Dendritic cell treated with granulocyte-macrophage colony-stimulating factor and Interleukin-4, amounts not matched to agents 40 ng/mL and 50 ng/mL, for 4 days (primary cell): ENCODE results near the gene CD8B.

ENCODE experiments used
- H3K27ac Mint-ChIP-seq: one replicate; pipeline ENCODE4 v1.8.0; 2022; ENCODE audit warnings: mild to moderate bottlenecking, mixed read lengths
- H3K27me3 Mint-ChIP-seq: one replicate; pipeline ENCODE4 v1.8.0; 2022; ENCODE audit warnings: mild to moderate bottlenecking, mixed read lengths
- H3K36me3 Mint-ChIP-seq: one replicate; pipeline ENCODE4 v1.8.0; 2022; ENCODE audit warnings: low read depth, mixed read lengths
- H3K4me1 Mint-ChIP-seq: one replicate; pipeline ENCODE4 v1.8.0; 2022; ENCODE audit warnings: low read depth, mixed read lengths
- H3K4me3 Mint-ChIP-seq: one replicate; pipeline ENCODE4 v1.8.0; 2022; ENCODE audit warnings: mild to moderate bottlenecking, moderate library complexity, mixed read lengths
- H3K9me3 Mint-ChIP-seq: one replicate; pipeline ENCODE4 v1.8.0; 2022; ENCODE audit warnings: mixed read lengths
- intact Hi-C: fragments of 100-400 bp; cut with micrococcal nuclease; formaldehyde crosslinking; loops from one replicate; pipeline ENCODE4 v1.15.0; 2022

The CD8B gene

DNA sequence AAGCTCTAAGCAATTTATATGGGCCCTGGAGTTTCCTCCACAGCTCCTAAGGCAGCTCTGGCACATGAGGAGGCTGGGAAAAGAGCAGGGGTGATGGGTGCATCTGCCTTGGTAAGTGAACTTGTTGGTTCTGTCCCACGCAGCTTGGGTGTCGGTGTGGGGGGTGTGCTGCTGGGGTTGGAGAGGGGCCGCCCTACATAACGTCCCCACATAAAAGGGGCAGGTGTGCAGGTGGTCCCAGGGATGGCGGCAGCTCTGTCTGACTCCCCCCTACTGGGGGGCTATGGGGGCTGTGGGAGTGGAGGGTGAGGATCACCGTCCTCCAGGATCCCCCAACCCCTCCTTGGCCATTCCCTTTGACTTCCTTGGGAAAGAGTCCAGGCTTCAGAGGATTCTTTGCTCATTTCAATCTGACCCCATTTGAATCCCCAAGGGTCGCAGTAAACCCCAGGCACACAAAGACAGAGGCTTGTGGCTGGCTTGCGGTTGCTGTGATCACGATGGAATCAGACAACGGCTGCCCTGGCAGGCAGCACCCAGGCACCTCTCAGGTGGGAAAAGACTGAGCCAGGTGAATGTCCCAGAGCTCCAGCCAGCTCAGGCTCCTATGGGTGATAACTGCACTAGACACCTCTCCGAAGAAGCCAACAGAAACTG is 36.5 kb downstream of the CD8B start:
- no peak overlapping the region for H3K4me3 Mint-ChIP-seq
- H3K9me3 Mint-ChIP-seq = peaks cover 9% of the 10 kb centered on the region
- no peaks in the 10 kb centered on the region for H3K36me3 Mint-ChIP-seq
- no peaks in the 10 kb centered on the region for H3K4me1 Mint-ChIP-seq
- H3K27me3 Mint-ChIP-seq = peaks cover 8% of the 10 kb centered on the region
- intact Hi-C loops = no loop called here
- H3K27ac Mint-ChIP-seq = no peak overlapping the region

DNA sequence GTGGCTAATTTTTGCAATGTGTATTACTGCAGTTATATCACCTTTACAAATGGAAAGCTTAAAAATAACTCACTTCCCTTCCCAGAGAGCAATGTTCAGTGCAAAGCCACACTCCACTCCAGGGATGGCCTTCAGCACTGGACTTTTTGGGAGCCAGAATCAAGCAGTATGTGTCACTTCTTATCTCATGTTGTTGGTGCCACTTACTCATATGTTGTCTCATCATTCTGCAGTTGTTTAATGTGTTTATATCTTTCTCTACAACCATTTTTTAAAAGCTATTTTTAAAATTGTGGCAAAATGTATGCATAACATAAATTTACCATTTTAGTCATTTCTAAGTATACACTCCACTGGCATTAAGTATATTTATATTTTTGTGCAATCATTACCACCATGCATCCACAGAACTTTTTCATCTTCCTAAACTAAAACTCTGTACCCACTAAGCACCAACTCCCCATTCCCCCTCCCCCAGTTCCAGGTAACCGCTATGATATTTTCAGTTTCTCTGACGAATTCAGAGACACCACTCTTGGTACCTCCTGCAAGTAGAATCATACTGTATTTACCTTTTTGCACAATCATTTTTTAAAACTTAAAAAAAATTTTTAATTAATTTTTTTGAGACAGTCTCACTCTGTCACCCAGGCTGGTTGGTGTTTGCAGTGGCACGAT is 38.9 kb downstream of the CD8B start:
- no peaks in the 10 kb centered on the region for H3K4me1 Mint-ChIP-seq
- intact Hi-C loops = no loop called here
- H3K4me3 Mint-ChIP-seq = no peak overlapping the region
- H3K9me3 Mint-ChIP-seq = peaks cover 9% of the 10 kb centered on the region
- no peaks in the 10 kb centered on the region for H3K36me3 Mint-ChIP-seq
- no peak overlapping the region for H3K27ac Mint-ChIP-seq
- H3K27me3 Mint-ChIP-seq = peaks cover 8% of the 10 kb centered on the region

DNA sequence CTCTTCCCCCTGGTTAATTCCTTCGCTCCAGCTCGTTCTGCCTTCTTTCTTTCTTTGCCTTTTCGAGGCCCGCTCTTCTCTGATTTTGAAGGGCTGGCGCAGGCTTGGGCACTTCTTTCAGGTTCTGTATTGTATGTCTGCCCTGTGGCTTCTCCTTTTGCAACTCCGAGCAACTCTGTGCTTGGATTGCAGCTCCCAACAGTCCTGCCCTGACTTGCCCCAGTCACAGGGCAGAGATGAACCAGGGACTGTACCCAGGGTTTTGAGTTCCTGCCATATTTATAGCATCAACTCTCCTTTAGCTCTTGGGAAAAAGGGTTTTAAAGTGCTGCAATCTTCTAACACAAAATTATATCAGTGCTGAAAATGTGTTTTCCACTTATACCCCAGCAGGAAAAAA is 39.8 kb downstream of the CD8B start:
- intact Hi-C loops = no loop called here
- no peak overlapping the region for H3K4me3 Mint-ChIP-seq
- H3K4me1 Mint-ChIP-seq = no peaks in the 10 kb centered on the region
- H3K9me3 Mint-ChIP-seq = peaks cover 9% of the 10 kb centered on the region
- H3K36me3 Mint-ChIP-seq = no peaks in the 10 kb centered on the region
- H3K27me3 Mint-ChIP-seq = peaks cover 8% of the 10 kb centered on the region
- H3K27ac Mint-ChIP-seq = no peak overlapping the region

DNA sequence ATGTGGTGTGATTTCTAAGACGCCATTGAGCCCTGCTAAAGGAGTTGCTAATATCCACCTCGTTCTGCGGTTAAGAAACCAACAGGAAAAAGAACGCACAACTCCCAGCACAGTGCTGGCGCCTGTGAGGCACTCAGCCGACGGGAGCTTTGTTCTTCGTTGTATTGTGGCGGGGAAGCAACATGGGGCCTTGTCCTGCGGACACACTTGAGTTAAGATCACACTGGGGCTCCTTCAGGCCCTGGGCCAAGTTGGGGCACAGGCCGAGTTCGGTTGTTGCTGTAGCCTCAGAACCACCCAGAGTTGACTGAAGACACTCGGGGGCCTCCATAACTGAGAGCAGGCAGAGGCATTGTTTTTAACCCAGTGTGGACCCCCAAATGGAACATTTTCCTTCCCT is 40.4 kb downstream of the CD8B start:
- Mint-ChIP-seq H3K27ac (no peak overlapping the region), H3K4me3 (no peak overlapping the region), H3K27me3 (peaks cover 8% of the 10 kb centered on the region), H3K36me3 (no peaks in the 10 kb centered on the region), H3K9me3 (peaks cover 9% of the 10 kb centered on the region), H3K4me1 (no peaks in the 10 kb centered on the region)
- intact Hi-C loops = no loop called here

DNA sequence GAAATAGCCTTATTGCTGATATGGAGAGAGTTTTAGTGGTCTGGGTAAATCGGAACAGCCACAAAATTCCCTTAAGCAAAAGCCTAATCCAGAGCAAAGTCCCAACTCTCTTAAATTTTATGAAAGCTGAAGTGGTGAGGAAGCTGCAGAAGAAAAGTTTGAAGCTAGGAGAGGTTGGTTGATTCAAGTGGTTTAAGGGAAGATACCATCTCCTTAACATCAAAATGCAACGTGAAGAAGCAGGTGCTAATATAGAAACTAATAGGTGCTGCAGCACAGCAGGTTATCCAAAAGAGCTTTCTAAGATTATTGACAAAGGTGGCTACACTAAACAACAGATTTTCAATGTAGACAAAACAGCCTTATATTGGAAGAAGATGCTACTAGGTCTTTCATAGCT is 42.7 kb downstream of the CD8B start:
- Mint-ChIP-seq H3K4me1 (no peaks in the 10 kb centered on the region), H3K27me3 (no peaks in the 10 kb centered on the region), H3K4me3 (no peak overlapping the region), H3K27ac (no peak overlapping the region), H3K36me3 (no peaks in the 10 kb centered on the region), H3K9me3 (peaks cover 9% of the 10 kb centered on the region)
- intact Hi-C loops = no loop called here

DNA sequence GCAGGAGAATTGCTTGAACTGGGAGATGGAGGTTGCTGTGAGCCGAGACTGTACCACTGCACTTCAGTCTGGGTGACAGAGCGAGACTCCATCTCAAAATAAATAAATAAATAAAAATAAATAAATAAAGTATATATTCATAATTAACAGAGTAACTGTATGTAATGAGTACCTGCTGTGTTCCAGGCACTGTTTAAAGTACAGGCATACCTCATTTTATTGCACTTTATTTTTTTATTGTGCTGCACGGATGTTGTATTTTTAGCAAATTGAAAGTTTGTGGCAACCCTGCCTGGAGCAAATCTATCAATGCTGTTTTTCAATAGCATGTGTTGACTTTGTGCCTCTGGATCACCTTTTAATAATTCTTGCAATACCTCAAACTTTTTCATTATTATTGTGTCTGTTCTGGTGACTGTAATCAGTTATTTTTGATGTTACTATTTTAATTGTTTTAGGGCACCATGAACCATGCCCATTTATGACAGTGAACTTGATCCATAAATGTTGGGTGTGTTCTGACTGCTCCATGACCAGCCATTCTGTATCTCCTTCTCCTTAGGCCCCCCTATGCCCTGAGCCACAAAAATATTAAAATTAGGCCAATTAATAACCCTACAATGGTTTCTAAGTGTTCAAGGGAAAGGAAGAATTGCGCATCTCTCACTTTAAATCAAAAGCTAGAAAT is 43.4 kb downstream of the CD8B start:
- no peak overlapping the region for H3K27ac Mint-ChIP-seq
- H3K9me3 Mint-ChIP-seq = peaks cover 9% of the 10 kb centered on the region
- no peaks in the 10 kb centered on the region for H3K4me1 Mint-ChIP-seq
- H3K4me3 Mint-ChIP-seq = no peak overlapping the region
- intact Hi-C loops = no loop called here
- no peaks in the 10 kb centered on the region for H3K36me3 Mint-ChIP-seq
- no peaks in the 10 kb centered on the region for H3K27me3 Mint-ChIP-seq

DNA sequence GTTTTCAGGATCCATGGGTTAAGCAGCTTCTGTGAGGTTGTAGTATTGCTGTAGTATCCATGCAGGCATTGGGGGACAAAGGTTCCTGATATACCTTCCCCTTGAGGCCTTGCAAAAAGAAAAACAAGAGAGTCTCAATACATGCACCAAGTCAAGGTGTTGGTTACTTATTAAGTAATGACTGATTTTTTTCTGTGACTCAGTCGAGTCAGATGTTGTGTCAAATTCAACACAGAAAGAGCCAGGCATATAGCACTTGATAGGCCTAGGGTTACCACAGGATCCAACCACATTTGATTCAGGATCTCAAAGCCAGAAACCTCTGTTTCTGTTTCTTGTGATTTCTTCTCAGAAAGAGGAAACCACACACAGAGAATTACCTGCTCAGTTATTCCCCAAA is 46.1 kb downstream of the CD8B start:
- H3K36me3 Mint-ChIP-seq = no peaks in the 10 kb centered on the region

DNA sequence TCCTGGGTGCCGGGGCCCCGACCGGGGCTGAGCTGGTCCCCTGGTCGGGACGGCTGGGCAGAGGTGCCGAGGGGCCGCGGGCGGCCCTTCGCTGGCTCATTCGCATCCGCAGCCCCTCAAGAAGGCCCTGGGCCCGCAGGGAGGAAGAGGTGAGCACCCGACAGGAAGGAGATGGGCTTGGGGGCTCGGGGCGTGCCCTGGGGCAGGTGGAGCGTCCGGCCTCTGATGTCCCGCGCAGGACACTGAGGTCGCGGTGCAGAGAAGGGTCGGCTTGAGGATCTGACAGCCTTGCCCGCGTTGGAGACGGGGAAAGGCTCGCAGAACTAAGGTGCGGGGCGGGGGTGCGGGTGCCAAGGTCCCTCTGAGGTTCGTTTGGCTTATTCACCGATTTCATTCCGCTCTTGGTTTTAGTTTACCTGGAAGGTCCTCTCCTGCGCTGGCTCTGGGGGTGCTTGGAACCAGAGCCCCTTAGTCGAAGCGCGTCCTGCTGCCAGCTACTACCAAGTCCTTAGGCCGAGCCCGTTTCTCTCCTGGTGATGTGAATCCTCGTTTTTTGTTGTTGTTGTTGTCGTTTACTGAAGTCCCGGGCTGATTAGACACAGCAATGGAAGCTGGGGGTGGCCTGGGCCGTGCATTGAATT is 52.1 kb downstream of the CD8B start:
- Mint-ChIP-seq H3K9me3 (no peaks in the 10 kb centered on the region), H3K27me3 (peaks cover 62% of the 10 kb centered on the region), H3K4me1 (peaks cover 29% of the 10 kb centered on the region), H3K27ac (no peak overlapping the region), H3K4me3 (peak overlapping the region; percentile 43), H3K36me3 (no peaks in the 10 kb centered on the region)
- intact Hi-C loops = loop anchor here (5.0 kb wide), 1 partner anchor 42 kb away; no protein-coding TSS in a partner anchor

More for the DNA sequence above, 46.1 kb downstream of the CD8B start:
- peaks cover 13% of the 10 kb centered on the region for H3K27me3 Mint-ChIP-seq
- H3K4me3 Mint-ChIP-seq = no peak overlapping the region
- H3K27ac Mint-ChIP-seq = no peak overlapping the region
- H3K9me3 Mint-ChIP-seq = no peaks in the 10 kb centered on the region
- no peaks in the 10 kb centered on the region for H3K4me1 Mint-ChIP-seq
- intact Hi-C loops = no loop called here

DNA sequence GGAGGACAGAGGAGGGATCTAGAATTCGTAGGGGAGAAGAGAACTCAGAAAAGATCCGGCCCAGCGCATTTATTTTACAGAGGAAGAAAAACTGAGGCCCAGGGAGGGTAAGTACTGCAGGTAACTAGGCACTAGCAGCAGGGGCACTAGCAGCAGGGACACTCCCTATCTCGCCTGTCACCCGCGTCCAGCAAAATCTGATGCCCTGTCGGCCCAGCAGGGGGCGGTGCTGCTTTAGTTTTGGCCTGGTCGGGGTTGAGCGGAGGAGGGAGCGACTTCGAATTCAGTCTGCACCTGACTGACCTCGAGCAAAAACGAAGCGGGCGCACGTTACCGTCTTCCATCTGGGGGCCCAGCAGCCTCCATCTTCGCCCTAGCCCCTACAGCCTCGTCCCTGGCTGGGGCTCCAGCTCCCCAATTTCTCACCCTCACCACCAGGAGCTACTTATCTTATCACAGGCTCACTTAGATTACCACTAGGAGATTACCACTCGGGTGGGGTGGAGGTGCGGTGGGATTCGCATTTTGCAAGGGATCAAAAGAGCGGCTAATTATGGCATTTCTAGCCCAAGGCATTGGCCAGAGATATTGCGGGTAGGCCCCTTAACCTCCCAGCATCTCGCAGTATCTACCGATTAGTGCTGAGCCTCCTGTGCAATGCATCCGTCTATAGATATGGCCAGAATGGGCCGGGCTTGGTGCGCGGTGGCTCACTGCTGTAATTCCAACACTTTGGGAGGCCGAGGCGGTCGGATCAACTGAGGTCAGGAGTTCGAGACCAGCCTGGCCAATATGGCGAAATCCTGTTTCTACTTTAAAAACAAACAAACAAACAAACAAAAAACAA is 53.1 kb downstream of the CD8B start:
- Mint-ChIP-seq H3K4me3 (peak overlapping the region; percentile 83), H3K27me3 (peaks cover 65% of the 10 kb centered on the region), H3K36me3 (no peaks in the 10 kb centered on the region), H3K4me1 (peaks cover 29% of the 10 kb centered on the region), H3K9me3 (no peaks in the 10 kb centered on the region), H3K27ac (no peak overlapping the region)
- intact Hi-C loops = loop anchor here (5.0 kb wide), 1 partner anchor 41 kb away; no protein-coding TSS in a partner anchor

DNA sequence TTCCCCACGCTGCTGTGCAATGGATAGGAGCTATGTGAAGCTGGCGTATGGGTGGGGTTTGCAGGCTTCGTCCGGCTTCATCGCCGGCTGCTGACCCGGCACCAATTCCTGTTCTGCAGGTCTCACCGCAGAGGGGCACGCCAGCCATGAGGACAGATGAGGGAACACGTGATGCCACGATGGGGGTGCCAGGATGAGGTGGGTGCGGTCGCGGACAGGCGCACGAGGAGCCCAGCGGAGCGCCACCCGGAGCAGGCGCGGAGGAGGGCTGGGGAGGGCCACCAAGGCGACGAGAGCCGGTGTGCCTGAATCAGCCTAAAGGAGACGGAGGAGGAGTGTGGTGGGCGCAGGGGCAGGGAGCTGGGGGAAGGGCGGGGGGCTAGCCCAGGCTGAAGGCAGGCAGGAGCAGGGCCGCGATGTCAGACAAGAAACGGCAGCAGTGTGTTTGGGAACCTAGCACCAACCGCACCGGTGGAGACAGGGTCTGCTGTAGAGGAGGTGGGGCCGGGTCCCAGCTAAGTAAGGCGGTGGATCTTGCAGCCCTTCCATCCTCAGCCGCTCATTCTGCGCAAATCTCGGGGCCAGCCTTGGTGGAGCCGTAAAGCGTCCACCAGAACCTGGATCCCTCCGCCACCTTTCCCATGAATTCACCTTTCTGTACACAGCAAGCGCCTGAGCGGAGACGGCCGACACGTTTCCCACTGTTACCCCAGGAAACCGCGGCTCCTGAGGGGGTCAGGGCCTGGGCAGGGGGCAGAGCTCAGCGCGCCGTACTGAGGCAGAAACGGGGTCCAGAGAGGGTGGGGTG is 54.0 kb downstream of the CD8B start:
- H3K4me1 Mint-ChIP-seq = peaks cover 29% of the 10 kb centered on the region
- peak overlapping the region; percentile 83 for H3K4me3 Mint-ChIP-seq
- H3K27ac Mint-ChIP-seq = peak overlapping the region; percentile 11
- intact Hi-C loops = loop anchor here (5.0 kb wide), 1 partner anchor 40 kb away; no protein-coding TSS in a partner anchor
- H3K27me3 Mint-ChIP-seq = peaks cover 63% of the 10 kb centered on the region
- no peaks in the 10 kb centered on the region for H3K9me3 Mint-ChIP-seq
- H3K36me3 Mint-ChIP-seq = no peaks in the 10 kb centered on the region

DNA sequence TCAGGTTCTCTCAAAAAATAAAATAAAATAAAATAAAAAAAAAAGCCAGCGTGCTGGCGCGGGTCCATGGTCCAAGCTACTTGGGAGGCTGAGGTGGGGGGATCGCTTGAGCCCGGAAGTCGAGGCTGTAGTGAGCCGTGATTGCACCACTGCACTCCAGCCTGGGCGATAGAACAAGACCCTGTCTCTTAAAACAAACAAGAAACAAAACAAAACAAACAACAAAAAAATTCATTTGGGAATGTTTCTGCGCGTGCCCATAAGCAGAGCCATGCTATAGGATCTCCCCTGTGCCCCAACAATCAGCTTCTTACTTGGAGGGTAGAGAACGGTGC is 54.6 kb downstream of the CD8B start:
- H3K9me3 Mint-ChIP-seq = no peaks in the 10 kb centered on the region
- H3K4me3 Mint-ChIP-seq = peak overlapping the region; percentile 83
- H3K27ac Mint-ChIP-seq = peak overlapping the region; percentile 11
- H3K36me3 Mint-ChIP-seq = no peaks in the 10 kb centered on the region
- H3K27me3 Mint-ChIP-seq = peaks cover 62% of the 10 kb centered on the region
- intact Hi-C loops = loop anchor here (5.0 kb wide), 1 partner anchor 40 kb away; no protein-coding TSS in a partner anchor
- H3K4me1 Mint-ChIP-seq = peaks cover 29% of the 10 kb centered on the region

DNA sequence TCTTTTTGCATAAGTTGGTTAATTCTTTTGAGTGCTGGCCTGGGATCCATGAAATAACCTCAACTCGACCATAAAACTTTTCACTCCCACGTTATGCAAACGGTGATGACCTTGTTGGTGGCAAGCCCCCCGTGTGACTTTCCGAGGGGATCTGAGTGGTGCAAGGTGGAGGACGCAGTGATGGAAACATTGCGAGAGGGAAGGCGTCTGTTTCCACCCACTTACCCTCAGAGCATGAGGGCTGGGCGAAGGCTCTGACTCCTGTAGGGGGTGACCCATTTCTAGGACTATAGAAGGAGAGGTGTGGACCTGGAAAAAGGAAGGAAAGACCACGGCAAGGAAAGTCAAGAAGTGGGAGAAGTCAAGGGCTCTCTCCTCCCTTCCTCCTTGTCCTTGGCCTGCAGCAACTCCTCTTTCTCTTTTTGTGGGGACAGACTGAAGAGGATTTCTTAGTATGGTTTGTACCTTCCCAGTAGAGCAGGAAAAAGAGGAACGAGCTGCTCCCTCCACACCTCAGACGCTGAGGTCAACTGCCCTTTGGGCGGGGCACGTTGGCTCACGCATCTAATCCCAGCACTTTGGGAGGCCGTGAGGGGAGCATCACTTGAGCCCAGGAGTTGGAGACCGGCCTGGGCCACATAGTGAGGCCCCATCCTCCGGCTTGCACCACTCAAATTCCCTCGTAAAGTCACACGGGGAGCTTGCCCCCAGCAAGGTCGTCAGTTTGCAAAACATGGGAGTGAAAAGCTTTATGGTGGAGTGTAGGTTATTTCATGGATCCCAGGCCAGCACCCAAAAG is 55.4 kb downstream of the CD8B start:
- intact Hi-C loops = loop anchor here (5.0 kb wide), 1 partner anchor 39 kb away; no protein-coding TSS in a partner anchor
- H3K27me3 Mint-ChIP-seq = peaks cover 57% of the 10 kb centered on the region
- no peak overlapping the region for H3K4me3 Mint-ChIP-seq
- H3K4me1 Mint-ChIP-seq = peaks cover 29% of the 10 kb centered on the region
- H3K36me3 Mint-ChIP-seq = no peaks in the 10 kb centered on the region
- H3K9me3 Mint-ChIP-seq = no peaks in the 10 kb centered on the region
- no peak overlapping the region for H3K27ac Mint-ChIP-seq
